H1 (cell line): ENCODE data around the gene CA10. TPM values are rescaled to one million over a fixed set of nuclear protein-coding genes. Genes with fewer than 3 reads are reported as not detected.

Experiments used
- GTF2F1 ChIP-seq: IDR thresholded peaks from 2 replicates; pipeline ENCODE4 v1.6.1; 2012; ENCODE audit warnings: low read depth, low read length, improper control_type of control experiment, borderline replicate concordance
- KDM4A ChIP-seq: IDR thresholded peaks from one replicate; pipeline ENCODE4 v1.7.1; 2012; ENCODE audit warnings: low read depth, mild to moderate bottlenecking, moderate library complexity, low read length, inconsistent platforms; ENCODE audit not compliant: severe bottlenecking
- POLR2A ChIP-seq, 2 experiments: IDR thresholded peaks; 1 replicate in 1 of 2; 2 replicates in 1 of 2; pipeline ENCODE4 v1.6.1; 2011; ENCODE audit warnings: low read depth in 2 of 2, low read length in 2 of 2, mild to moderate bottlenecking in 2 of 2; ENCODE audit errors: control extremely low read depth in 1 of 2
- SIN3A ChIP-seq, 2 experiments: IDR thresholded peaks in 1 of 2; conservative IDR thresholded peaks in 1 of 2; 2 replicates each; pipeline ENCODE4 v1.6.1; 2011 to 2012; ENCODE audit warnings: low read length in 2 of 2, improper control_type of control experiment in 1 of 2, low read depth in 1 of 2, mild to moderate bottlenecking in 1 of 2
- SUZ12 ChIP-seq: fragments of 200-600 bp; sonication (generic); IDR thresholded peaks from 2 replicates; pipeline ENCODE4 v1.6.1; 2012; ENCODE audit warnings: mild to moderate bottlenecking, inconsistent platforms, low read length, moderate library complexity, mixed read lengths
- TAF7 ChIP-seq: optimal IDR thresholded peaks from 2 replicates; pipeline ENCODE3; 2011; ENCODE audit warnings: low read depth, mild to moderate bottlenecking, inconsistent platforms, low read length, moderate library complexity, borderline replicate concordance
- TBP ChIP-seq: IDR thresholded peaks from 2 replicates; pipeline ENCODE4 v1.6.1; 2011; ENCODE audit warnings: low read depth, low read length, improper control_type of control experiment
- polyA plus RNA-seq, 7 experiments: library from polyadenylated mRNA; depleted of rRNA in 3 of 7; stranded (reverse) in 5 of 7; unstranded in 2 of 7; fragments of >200 nt in 5 of 7; fragments of 200-250 nt in 2 of 7; gene quantifications; 1 replicate in 5 of 7; 2 replicates in 1 of 7; 4 replicates in 1 of 7; pipeline versions ENCODE4 v1.2.1 to v1.2.3, GENCODE V29; 2011 to 2013; ENCODE audit warnings: missing spikeins in 2 of 7, mixed read lengths in 2 of 7
- total RNA-seq: library from RNA; stranded (reverse); fragmentation: NEBNext Ultra II Directional; extraction: Animal tissue kit (Norgen Biotek cat#: 25700); gene quantifications from 2 replicates; pipeline ENCODE4 v1.2.1, GENCODE V29; 2021
- TF ChIP-seq, protein P1 (sequence below): fragments of 300-600 bp; sonication (generic); IDR thresholded peaks from 2 replicates; pipeline ENCODE4 v1.7.1; 2012; ENCODE audit warnings: low read length, moderate library complexity, mild to moderate bottlenecking, inconsistent platforms; ENCODE audit not compliant: insufficient replicate concordance

The CA10 gene
- total and polyA plus RNA-seq, 2 of the 8 experiments (the other 6 are each of a cell fraction or from before 2014, with no cell fraction given): 0.60 to 0.63 TPM

DNA sequence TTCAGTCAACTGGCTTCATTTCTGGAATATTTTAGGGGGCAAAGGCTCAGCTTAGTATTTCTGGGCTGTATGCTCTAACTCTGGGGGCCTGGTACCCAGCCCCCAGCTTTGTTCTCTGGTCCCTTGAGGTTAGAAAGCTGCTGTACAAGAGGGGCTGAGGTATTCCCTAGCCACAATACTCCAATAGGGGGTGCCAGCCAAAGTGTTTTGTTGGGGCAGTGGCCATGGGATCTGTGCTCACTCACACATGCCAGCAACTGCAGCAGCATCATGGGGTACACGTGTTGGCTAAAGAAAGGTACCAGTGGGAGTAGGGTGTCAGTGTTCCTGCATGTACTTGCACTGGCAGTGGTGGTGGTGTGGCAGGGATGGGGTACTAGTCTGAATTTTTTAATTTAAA, 257.3 kb downstream of the CA10 start (continued):
- TF ChIP-seq, protein P1, sequence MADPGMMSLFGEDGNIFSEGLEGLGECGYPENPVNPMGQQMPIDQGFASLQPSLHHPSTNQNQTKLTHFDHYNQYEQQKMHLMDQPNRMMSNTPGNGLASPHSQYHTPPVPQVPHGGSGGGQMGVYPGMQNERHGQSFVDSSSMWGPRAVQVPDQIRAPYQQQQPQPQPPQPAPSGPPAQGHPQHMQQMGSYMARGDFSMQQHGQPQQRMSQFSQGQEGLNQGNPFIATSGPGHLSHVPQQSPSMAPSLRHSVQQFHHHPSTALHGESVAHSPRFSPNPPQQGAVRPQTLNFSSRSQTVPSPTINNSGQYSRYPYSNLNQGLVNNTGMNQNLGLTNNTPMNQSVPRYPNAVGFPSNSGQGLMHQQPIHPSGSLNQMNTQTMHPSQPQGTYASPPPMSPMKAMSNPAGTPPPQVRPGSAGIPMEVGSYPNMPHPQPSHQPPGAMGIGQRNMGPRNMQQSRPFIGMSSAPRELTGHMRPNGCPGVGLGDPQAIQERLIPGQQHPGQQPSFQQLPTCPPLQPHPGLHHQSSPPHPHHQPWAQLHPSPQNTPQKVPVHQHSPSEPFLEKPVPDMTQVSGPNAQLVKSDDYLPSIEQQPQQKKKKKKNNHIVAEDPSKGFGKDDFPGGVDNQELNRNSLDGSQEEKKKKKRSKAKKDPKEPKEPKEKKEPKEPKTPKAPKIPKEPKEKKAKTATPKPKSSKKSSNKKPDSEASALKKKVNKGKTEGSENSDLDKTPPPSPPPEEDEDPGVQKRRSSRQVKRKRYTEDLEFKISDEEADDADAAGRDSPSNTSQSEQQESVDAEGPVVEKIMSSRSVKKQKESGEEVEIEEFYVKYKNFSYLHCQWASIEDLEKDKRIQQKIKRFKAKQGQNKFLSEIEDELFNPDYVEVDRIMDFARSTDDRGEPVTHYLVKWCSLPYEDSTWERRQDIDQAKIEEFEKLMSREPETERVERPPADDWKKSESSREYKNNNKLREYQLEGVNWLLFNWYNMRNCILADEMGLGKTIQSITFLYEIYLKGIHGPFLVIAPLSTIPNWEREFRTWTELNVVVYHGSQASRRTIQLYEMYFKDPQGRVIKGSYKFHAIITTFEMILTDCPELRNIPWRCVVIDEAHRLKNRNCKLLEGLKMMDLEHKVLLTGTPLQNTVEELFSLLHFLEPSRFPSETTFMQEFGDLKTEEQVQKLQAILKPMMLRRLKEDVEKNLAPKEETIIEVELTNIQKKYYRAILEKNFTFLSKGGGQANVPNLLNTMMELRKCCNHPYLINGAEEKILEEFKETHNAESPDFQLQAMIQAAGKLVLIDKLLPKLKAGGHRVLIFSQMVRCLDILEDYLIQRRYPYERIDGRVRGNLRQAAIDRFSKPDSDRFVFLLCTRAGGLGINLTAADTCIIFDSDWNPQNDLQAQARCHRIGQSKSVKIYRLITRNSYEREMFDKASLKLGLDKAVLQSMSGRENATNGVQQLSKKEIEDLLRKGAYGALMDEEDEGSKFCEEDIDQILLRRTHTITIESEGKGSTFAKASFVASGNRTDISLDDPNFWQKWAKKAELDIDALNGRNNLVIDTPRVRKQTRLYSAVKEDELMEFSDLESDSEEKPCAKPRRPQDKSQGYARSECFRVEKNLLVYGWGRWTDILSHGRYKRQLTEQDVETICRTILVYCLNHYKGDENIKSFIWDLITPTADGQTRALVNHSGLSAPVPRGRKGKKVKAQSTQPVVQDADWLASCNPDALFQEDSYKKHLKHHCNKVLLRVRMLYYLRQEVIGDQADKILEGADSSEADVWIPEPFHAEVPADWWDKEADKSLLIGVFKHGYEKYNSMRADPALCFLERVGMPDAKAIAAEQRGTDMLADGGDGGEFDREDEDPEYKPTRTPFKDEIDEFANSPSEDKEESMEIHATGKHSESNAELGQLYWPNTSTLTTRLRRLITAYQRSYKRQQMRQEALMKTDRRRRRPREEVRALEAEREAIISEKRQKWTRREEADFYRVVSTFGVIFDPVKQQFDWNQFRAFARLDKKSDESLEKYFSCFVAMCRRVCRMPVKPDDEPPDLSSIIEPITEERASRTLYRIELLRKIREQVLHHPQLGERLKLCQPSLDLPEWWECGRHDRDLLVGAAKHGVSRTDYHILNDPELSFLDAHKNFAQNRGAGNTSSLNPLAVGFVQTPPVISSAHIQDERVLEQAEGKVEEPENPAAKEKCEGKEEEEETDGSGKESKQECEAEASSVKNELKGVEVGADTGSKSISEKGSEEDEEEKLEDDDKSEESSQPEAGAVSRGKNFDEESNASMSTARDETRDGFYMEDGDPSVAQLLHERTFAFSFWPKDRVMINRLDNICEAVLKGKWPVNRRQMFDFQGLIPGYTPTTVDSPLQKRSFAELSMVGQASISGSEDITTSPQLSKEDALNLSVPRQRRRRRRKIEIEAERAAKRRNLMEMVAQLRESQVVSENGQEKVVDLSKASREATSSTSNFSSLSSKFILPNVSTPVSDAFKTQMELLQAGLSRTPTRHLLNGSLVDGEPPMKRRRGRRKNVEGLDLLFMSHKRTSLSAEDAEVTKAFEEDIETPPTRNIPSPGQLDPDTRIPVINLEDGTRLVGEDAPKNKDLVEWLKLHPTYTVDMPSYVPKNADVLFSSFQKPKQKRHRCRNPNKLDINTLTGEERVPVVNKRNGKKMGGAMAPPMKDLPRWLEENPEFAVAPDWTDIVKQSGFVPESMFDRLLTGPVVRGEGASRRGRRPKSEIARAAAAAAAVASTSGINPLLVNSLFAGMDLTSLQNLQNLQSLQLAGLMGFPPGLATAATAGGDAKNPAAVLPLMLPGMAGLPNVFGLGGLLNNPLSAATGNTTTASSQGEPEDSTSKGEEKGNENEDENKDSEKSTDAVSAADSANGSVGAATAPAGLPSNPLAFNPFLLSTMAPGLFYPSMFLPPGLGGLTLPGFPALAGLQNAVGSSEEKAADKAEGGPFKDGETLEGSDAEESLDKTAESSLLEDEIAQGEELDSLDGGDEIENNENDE: no peak
- TF ChIP-seq GTF2F1 (no peak), KDM4A (no peak), SUZ12 (no peak), SIN3A (conservative IDR thresholded peaks at IDR 0.05 in 1 of 2, IDR thresholded peaks at IDR 0.05 in 1 of 2; ENCODE audit: low read depth in 1 of 2, low read length in 2 of 2) (no peak), POLR2A (IDR thresholded peaks at IDR 0.05; ENCODE audit: control extremely low read depth in 1 of 2, low read depth in 2 of 2, low read length in 2 of 2) (no peak), TBP (no peak), TAF7 (no peak)
